Esophagus squamous epithelium (tissue), 5 donors: ENCODE results near the gene LOXL1. TPM values are rescaled to one million over a fixed set of nuclear protein-coding genes. Genes with fewer than 3 reads are reported as not detected.

Experiments
- DNase-seq: peaks from one replicate; lab custom pipeline; 2025; lab: John Stamatoyannopoulos, UW
- H3K27ac ChIP-seq, 4 donors: fragments of 200-600 bp; sonication (generic); one replicate each; pipeline ENCODE4 v1.5.1; 2016 to 2019; ENCODE audit warnings: mild to moderate bottlenecking in 1 of 4
- H3K27me3 ChIP-seq, 4 donors: fragments of 200-600 bp; sonication (generic); 1 replicate in 3 of 4; 2 replicates in 1 of 4; pipeline versions ENCODE4 v1.5.1 to v1.6.0; 2017 to 2021; ENCODE audit warnings: antibody characterized with exemption in 1 of 4
- H3K36me3 ChIP-seq, 3 donors: fragments of 200-600 bp; sonication (generic); one replicate each; pipeline ENCODE4 v1.5.1; 2016 to 2019
- H3K4me1 ChIP-seq, 3 donors: fragments of 200-600 bp; sonication (generic); one replicate each; pipeline ENCODE4 v1.5.1; 2017 to 2019
- H3K4me3 ChIP-seq, 4 donors: fragments of 200-600 bp; sonication (generic); 1 replicate in 3 of 4; 2 replicates in 1 of 4; pipeline ENCODE4 v1.5.1; 2016 to 2019; ENCODE audit warnings: mild to moderate bottlenecking in 2 of 4, moderate library complexity in 1 of 4
- H3K9me3 ChIP-seq, 3 donors: fragments of 200-600 bp; sonication (generic); one replicate each; pipeline ENCODE4 v1.5.1; 2016 to 2019
- CTCF ChIP-seq, 6 experiments: fragments of 450-650 bp in 4 of 6; fragments of 200-600 bp in 2 of 6; sonication (generic) in 2 of 6; IDR thresholded peaks; one replicate each; pipeline ENCODE4 v1.5.1; 2016 to 2019; ENCODE audit warnings: antibody characterized with exemption in 6 of 6, mild to moderate bottlenecking in 4 of 6, moderate library complexity in 4 of 6
- POLR2A ChIP-seq, 4 donors: fragments of 450-650 bp; IDR thresholded peaks; one replicate each; pipeline ENCODE4 v1.6.1; 2017; ENCODE audit warnings: antibody characterized with exemption in 4 of 4, mild to moderate bottlenecking in 4 of 4, moderate library complexity in 3 of 4
- WGBS, 2 donors: methylation state at CpG; one replicate each; pipeline ENCODE4 v1.1.5; 2018; 5-methylcytosine and 5-hydroxymethylcytosine counted together
- intact Hi-C: fragments of 100-400 bp; cut with DNase I; formaldehyde crosslinking; loops from one replicate; pipeline ENCODE4 v1.15.0; 2022
- total RNA-seq, 4 donors: library from RNA; depleted of rRNA; stranded (reverse); fragments of >200 nt; gene quantifications; one replicate each; pipeline ENCODE4 v1.1.0, GENCODE V29; 2016
- donor health status: DM: yes; HTN: yes; CAD: no.

The LOXL1 gene
- total RNA-seq, 4 donors from 2014 or later = 4.3 to 7.7 (median 6.3) TPM

GRCh38 chr15:73900095-73900712 is 26.1 kb upstream of the LOXL1 start:
- no peak for DNase-seq
- H3K9me3 ChIP-seq = no peaks in the 10 kb centered on the region
- intact Hi-C loops = no loop called here

GRCh38 chr15:73901126-73901810 is 25.0 kb upstream of the LOXL1 start:
- Histone ChIP-seq H3K36me3 (no peaks in the 10 kb centered on the region), H3K27ac (no peak overlapping the region), H3K4me3 (no peak overlapping the region), H3K9me3 (no peaks in the 10 kb centered on the region), H3K4me1 (peaks cover 2 to 14% (median 7%) of the 10 kb centered on the region in 3 donors), H3K27me3 (peaks cover 0 to 9% (median 0%) of the 10 kb centered on the region in 4 donors)
- DNase-seq = no peak
- 85 to 89% methylated on average over 5 to 7 of the region's 7 CpGs for WGBS, 2 donors
- TF ChIP-seq CTCF (IDR thresholded peaks at IDR 0.05) (no peak), POLR2A (IDR thresholded peaks at IDR 0.05) (no peak)
- intact Hi-C loops = no loop called here

More at GRCh38 chr15:73900095-73900712, 26.1 kb upstream of the LOXL1 start:
- Histone ChIP-seq H3K4me3 (no peak overlapping the region), H3K27me3 (peaks cover 0 to 19% (median 0%) of the 10 kb centered on the region in 4 donors), H3K27ac (no peak overlapping the region), H3K36me3 (no peaks in the 10 kb centered on the region), H3K4me1 (peaks cover 2 to 14% (median 7%) of the 10 kb centered on the region in 3 donors)
- TF ChIP-seq CTCF (IDR thresholded peaks at IDR 0.05) = no peak
- no peak for TF ChIP-seq POLR2A (IDR thresholded peaks at IDR 0.05)
- WGBS, 2 donors = 17 to 49% methylated on average over 5 of the region's 10 CpGs

- no peak overlapping the region for H3K27ac ChIP-seq
- H3K4me1 ChIP-seq = peaks cover 2 to 14% (median 7%) of the 10 kb centered on the region in 3 donors
- H3K27me3 ChIP-seq = peaks cover 0 to 12% (median 0%) of the 10 kb centered on the region in 4 donors
- intact Hi-C loops = no loop called here
- 72 to 85% methylated on average over 7 to 8 of the region's 11 CpGs for WGBS, 2 donors
- no peaks in the 10 kb centered on the region for H3K9me3 ChIP-seq
- DNase-seq = no peak
- no peaks in the 10 kb centered on the region for H3K36me3 ChIP-seq
- TF ChIP-seq CTCF (IDR thresholded peaks at IDR 0.05) (no peak), POLR2A (IDR thresholded peaks at IDR 0.05) (no peak)
- no peak overlapping the region for H3K4me3 ChIP-seq
Observed at GRCh38 chr15:73902121-73903020, 23.9 kb upstream of the LOXL1 start.

GRCh38 chr15:73904026-73904815 is 22.0 kb upstream of the LOXL1 start:
- Histone ChIP-seq H3K4me3 (no peak overlapping the region), H3K27me3 (peaks cover 0 to 12% (median 0%) of the 10 kb centered on the region in 4 donors), H3K4me1 (peaks cover under 1 to 14% (median 7%) of the 10 kb centered on the region in 3 donors), H3K36me3 (no peaks in the 10 kb centered on the region), H3K27ac (no peak overlapping the region), H3K9me3 (no peaks in the 10 kb centered on the region)
- no peak for DNase-seq
- TF ChIP-seq POLR2A (IDR thresholded peaks at IDR 0.05) (no peak), CTCF (IDR thresholded peaks at IDR 0.05) (no peak)
- intact Hi-C loops = no loop called here
- WGBS, 2 donors = 85 to 87% methylated on average over 8 to 9 of the region's 9 CpGs
